Fibroblast of lung (primary cell): ENCODE data around the gene MRPS34. TPM values are rescaled to one million over a fixed set of nuclear protein-coding genes. Genes with fewer than 3 reads are reported as not detected.
"Not testable (repeated sequence)": the region's sequence is repeated elsewhere in the genome, so short reads cannot be mapped to it uniquely, and the experiment has no call there.

Experiments used
- DNase-seq, 2 donors: peaks; one replicate each; pipeline versions ENCODE4 v3.0.0 to v3.0.0-alpha.2; 2010; ENCODE audit warnings: low read depth in 2 of 2
- H2AFZ ChIP-seq: 2 replicates; pipeline ENCODE4 v1.5.1; 2012; ENCODE audit warnings: low read length, control low read depth, inconsistent platforms
- H3K27ac ChIP-seq: 2 replicates; pipeline ENCODE4 v1.5.1; 2011; ENCODE audit warnings: low read length, control low read depth; ENCODE audit not compliant: insufficient read depth
- H3K27me3 ChIP-seq: 2 replicates; pipeline ENCODE4 v1.5.1; 2011; ENCODE audit warnings: mild to moderate bottlenecking, low read length; ENCODE audit not compliant: control insufficient read depth, insufficient read depth
- H3K36me3 ChIP-seq: 2 replicates; pipeline ENCODE4 v1.5.1; 2011; ENCODE audit warnings: low read length; ENCODE audit not compliant: control insufficient read depth, insufficient read depth
- H3K4me1 ChIP-seq: 2 replicates; pipeline ENCODE4 v1.5.1; 2011; ENCODE audit warnings: low read length; ENCODE audit not compliant: control insufficient read depth, insufficient read depth; ENCODE audit errors: extremely low read depth
- H3K4me2 ChIP-seq: 2 replicates; pipeline ENCODE4 v1.5.1; 2011; ENCODE audit warnings: low read length, control low read depth; ENCODE audit not compliant: insufficient read depth; ENCODE audit errors: extremely low read depth
- H3K4me3 ChIP-seq, 4 experiments: fragments of 200-600 bp in 1 of 4; sonication (generic) in 1 of 4; replicated peaks in 1 of 4; 2 replicates each; pipeline ENCODE4 v1.5.1; 2011 to 2016; ENCODE audit warnings: low read length in 4 of 4, low read depth in 3 of 4, mild to moderate bottlenecking in 3 of 4, control low read depth in 2 of 4, inconsistent platforms in 1 of 4, mixed read lengths in 1 of 4; ENCODE audit not compliant: insufficient read depth in 1 of 4; ENCODE audit errors: control extremely low read depth in 1 of 4
- H3K79me2 ChIP-seq: 2 replicates; pipeline ENCODE4 v1.5.1; 2012; ENCODE audit warnings: mild to moderate bottlenecking, low read length, inconsistent platforms; ENCODE audit not compliant: control insufficient read depth, insufficient read depth
- H3K9ac ChIP-seq: 2 replicates; pipeline ENCODE4 v1.5.1; 2011; ENCODE audit warnings: mild to moderate bottlenecking, low read length, control low read depth; ENCODE audit not compliant: insufficient read depth
- H3K9me3 ChIP-seq: 2 replicates; pipeline ENCODE4 v1.5.1; 2012; ENCODE audit warnings: low read depth, low read length; ENCODE audit not compliant: control insufficient read depth, insufficient read depth
- H4K20me1 ChIP-seq: 2 replicates; pipeline ENCODE4 v1.5.1; 2011; ENCODE audit warnings: low read length; ENCODE audit not compliant: control insufficient read depth, insufficient read depth; ENCODE audit errors: extremely low read depth
- EZH2 ChIP-seq: IDR thresholded peaks from 2 replicates; pipeline ENCODE4 v1.5.1; 2012; ENCODE audit warnings: low read length, control low read depth, mild to moderate bottlenecking; ENCODE audit errors: missing control alignments
- polyA plus RNA-seq, 2 donors: library from polyadenylated mRNA; depleted of rRNA in 1 of 2; stranded (reverse) in 1 of 2; unstranded in 1 of 2; fragments of >200 nt; gene quantifications; 2 replicates each; pipeline ENCODE4 v1.2.1, GENCODE V29; 2011 to 2012; ENCODE audit warnings: missing spikeins in 1 of 2
- total RNA-seq: library from RNA; depleted of rRNA; stranded (reverse); fragments of >200 nt; gene quantifications from 2 replicates; pipeline ENCODE4 v1.2.1, GENCODE V29; 2014
- TF ChIP-seq, protein P1 (sequence below), 2 donors: IDR thresholded peaks in 1 of 2; conservative IDR thresholded peaks in 1 of 2; 1 replicate in 1 of 2; 2 replicates in 1 of 2; pipeline ENCODE4 v1.5.1; 2011 to 2012; ENCODE audit warnings: low read length in 2 of 2, control low read depth in 1 of 2, inconsistent platforms in 1 of 2, low read depth in 1 of 2, mild to moderate bottlenecking in 1 of 2

MRPS34 gene
- total and polyA plus RNA-seq, 2 donors (not counting 1 experiment from before 2014, with no cell fraction given), result 40.1 to 74.3 TPM

- H3K79me2 ChIP-seq, result no peaks in the 10 kb centered on the region
These were observed 35.8 kb upstream of the MRPS34 start for GRCh38 chr16:1808691-1809090.

GRCh38 chr16:1807626-1808025, 34.7 kb upstream of the MRPS34 start:
- Histone ChIP-seq H4K20me1 (no peaks in the 10 kb centered on the region), H3K36me3 (peaks cover 5% of the 10 kb centered on the region), H3K9me3 (no peaks in the 10 kb centered on the region), H3K27me3 (no peaks in the 10 kb centered on the region), H3K27ac (no peak overlapping the region), H3K9ac (no peak overlapping the region), H3K79me2 (no peaks in the 10 kb centered on the region), H3K4me1 (no peaks in the 10 kb centered on the region), H3K4me2 (no peak overlapping the region), H2AFZ (no peak overlapping the region), H3K4me3 (no peak overlapping the region)
- no peak for DNase-seq
- no peak for TF ChIP-seq EZH2
- TF ChIP-seq, protein P1, sequence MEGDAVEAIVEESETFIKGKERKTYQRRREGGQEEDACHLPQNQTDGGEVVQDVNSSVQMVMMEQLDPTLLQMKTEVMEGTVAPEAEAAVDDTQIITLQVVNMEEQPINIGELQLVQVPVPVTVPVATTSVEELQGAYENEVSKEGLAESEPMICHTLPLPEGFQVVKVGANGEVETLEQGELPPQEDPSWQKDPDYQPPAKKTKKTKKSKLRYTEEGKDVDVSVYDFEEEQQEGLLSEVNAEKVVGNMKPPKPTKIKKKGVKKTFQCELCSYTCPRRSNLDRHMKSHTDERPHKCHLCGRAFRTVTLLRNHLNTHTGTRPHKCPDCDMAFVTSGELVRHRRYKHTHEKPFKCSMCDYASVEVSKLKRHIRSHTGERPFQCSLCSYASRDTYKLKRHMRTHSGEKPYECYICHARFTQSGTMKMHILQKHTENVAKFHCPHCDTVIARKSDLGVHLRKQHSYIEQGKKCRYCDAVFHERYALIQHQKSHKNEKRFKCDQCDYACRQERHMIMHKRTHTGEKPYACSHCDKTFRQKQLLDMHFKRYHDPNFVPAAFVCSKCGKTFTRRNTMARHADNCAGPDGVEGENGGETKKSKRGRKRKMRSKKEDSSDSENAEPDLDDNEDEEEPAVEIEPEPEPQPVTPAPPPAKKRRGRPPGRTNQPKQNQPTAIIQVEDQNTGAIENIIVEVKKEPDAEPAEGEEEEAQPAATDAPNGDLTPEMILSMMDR (conservative IDR thresholded peaks at IDR 0.05 in 1 of 2, IDR thresholded peaks at IDR 0.05 in 1 of 2; ENCODE audit: low read depth in 1 of 2, low read length in 2 of 2), result no peak

More at GRCh38 chr16:1808691-1809090, 35.8 kb upstream of the MRPS34 start:
- Histone ChIP-seq H3K4me3 (no peak overlapping the region), H4K20me1 (no peaks in the 10 kb centered on the region), H3K4me1 (peaks cover 3% of the 10 kb centered on the region), H3K9me3 (no peaks in the 10 kb centered on the region), H2AFZ (no peak overlapping the region), H3K27me3 (no peaks in the 10 kb centered on the region), H3K27ac (no peak overlapping the region), H3K36me3 (peaks cover 5% of the 10 kb centered on the region), H3K9ac (no peak overlapping the region), H3K4me2 (no peak overlapping the region)
- TF ChIP-seq, protein P1 (conservative IDR thresholded peaks at IDR 0.05 in 1 of 2, IDR thresholded peaks at IDR 0.05 in 1 of 2; ENCODE audit: low read depth in 1 of 2, low read length in 2 of 2), result no peak
- no peak for TF ChIP-seq EZH2
- no peak for DNase-seq

GRCh38 chr16:1800701-1801100, 27.8 kb upstream of the MRPS34 start:
- H3K4me1 ChIP-seq, result no peaks in the 10 kb centered on the region
- no peaks in the 10 kb centered on the region for H3K9me3 ChIP-seq
- H3K79me2 ChIP-seq, result no peaks in the 10 kb centered on the region
- TF ChIP-seq, protein P1 (conservative IDR thresholded peaks at IDR 0.05 in 1 of 2, IDR thresholded peaks at IDR 0.05 in 1 of 2; ENCODE audit: low read depth in 1 of 2, low read length in 2 of 2), result no peak
- no peak for TF ChIP-seq EZH2
- DNase-seq, result no peak
- H4K20me1 ChIP-seq, result no peaks in the 10 kb centered on the region
- H3K36me3 ChIP-seq, result no peaks in the 10 kb centered on the region
- no peak overlapping the region for H3K4me3 ChIP-seq
- no peak overlapping the region for H3K9ac ChIP-seq
- no peak overlapping the region for H3K27ac ChIP-seq
- H3K27me3 ChIP-seq, result no peaks in the 10 kb centered on the region
- H2AFZ ChIP-seq, result no peak overlapping the region
- no peak overlapping the region for H3K4me2 ChIP-seq

DNA sequence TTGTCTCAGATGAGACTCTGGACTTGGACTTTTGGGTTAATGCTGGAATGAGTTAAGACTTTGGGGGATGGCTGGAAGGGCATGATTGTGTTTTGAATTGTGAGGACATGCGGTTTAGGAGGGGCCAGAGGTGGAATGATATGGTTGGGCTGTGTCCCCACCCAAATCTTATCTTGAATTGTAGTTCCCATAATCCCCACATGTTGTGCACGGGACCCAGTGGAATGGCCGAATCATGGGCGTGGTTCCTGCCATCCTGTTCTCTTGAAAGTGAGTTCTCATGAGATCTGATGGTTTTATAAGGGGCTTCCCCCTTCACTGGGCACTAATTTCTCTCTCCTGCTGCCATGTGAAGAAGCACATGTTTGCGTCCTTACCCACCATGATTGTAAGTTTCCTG, 26.3 kb upstream of the MRPS34 start:
- H3K27ac ChIP-seq, H3K9ac ChIP-seq, H3K4me2 ChIP-seq, H4K20me1 ChIP-seq, H3K27me3 ChIP-seq, H3K79me2 ChIP-seq, H3K4me3 ChIP-seq, H3K9me3 ChIP-seq, H3K4me1 ChIP-seq, DNase-seq, H3K36me3 ChIP-seq, H2AFZ ChIP-seq: not testable (repeated sequence)
